Stromal cell of bone marrow (primary cell): ENCODE data around the gene ZDHHC5.
"Not testable (repeated sequence)": the region's sequence is repeated elsewhere in the genome, so short reads cannot be mapped to it uniquely, and the experiment has no call there.

Source experiments
- DNase-seq: peaks from one replicate; pipeline ENCODE4 v3.0.0-alpha.2; 2012; ENCODE audit warnings: low read depth

ZDHHC5 gene

GRCh38 chr11:57667117-57667735 is 688 bp upstream of the ZDHHC5 start:
- DNase-seq = peak; percentile 97

GRCh38 chr11:57668434-57668782 is 494 bp downstream of the ZDHHC5 start:
- no peak for DNase-seq

GRCh38 chr11:57674251-57674650 is 6.3 kb downstream of the ZDHHC5 start:
- DNase-seq = no peak

- no peak for DNase-seq
Measured at GRCh38 chr11:57675176-57675941, 7.4 kb downstream of the ZDHHC5 start.

GRCh38 chr11:57679396-57679795 is 11.5 kb downstream of the ZDHHC5 start:
- DNase-seq = no peak

- DNase-seq = no peak
Measured at GRCh38 chr11:57680552-57680874, 12.6 kb downstream of the ZDHHC5 start.

- no peak for DNase-seq
Measured at GRCh38 chr11:57681168-57681567, 13.3 kb downstream of the ZDHHC5 start.

- not testable (repeated sequence) for DNase-seq
Measured at GRCh38 chr11:57690474-57690873, 22.6 kb downstream of the ZDHHC5 start.

GRCh38 chr11:57698843-57699365 is 31.0 kb downstream of the ZDHHC5 start:
- no peak for DNase-seq

GRCh38 chr11:57699813-57700212 is 31.9 kb downstream of the ZDHHC5 start:
- DNase-seq = no peak

- no peak for DNase-seq
Measured at GRCh38 chr11:57700425-57700824, 32.5 kb downstream of the ZDHHC5 start.

- DNase-seq = peak; percentile 32
Measured at GRCh38 chr11:57703341-57703740, 35.4 kb downstream of the ZDHHC5 start.

GRCh38 chr11:57704932-57705331 is 37.0 kb downstream of the ZDHHC5 start:
- DNase-seq = no peak

- not testable (repeated sequence) for DNase-seq
Measured at GRCh38 chr11:57705432-57705831, 37.5 kb downstream of the ZDHHC5 start.

- no peak for DNase-seq
Measured at GRCh38 chr11:57709802-57710367, 42.0 kb downstream of the ZDHHC5 start.

- peak; percentile 28 for DNase-seq
Measured at GRCh38 chr11:57711414-57712255, 43.7 kb downstream of the ZDHHC5 start, which contains the start of gene MED19. Gene MED19, minus strand, starts transcription at chr11:57712215. Its CDS starts 36 bp downstream, at chr11:57712179.

GRCh38 chr11:57712256-57713150 is 44.6 kb downstream of the ZDHHC5 start, which contains the start of gene TMX2:
Gene TMX2, plus strand, starts transcription at chr11:57712593. Its CDS starts 26 bp downstream, at chr11:57712619.
- DNase-seq = peak; percentile 99

- DNase-seq = no peak
Measured at GRCh38 chr11:57713835-57714234, 45.9 kb downstream of the ZDHHC5 start.

GRCh38 chr11:57716726-57717125 is 48.8 kb downstream of the ZDHHC5 start:
- not testable (repeated sequence) for DNase-seq

- DNase-seq = no peak
Measured at GRCh38 chr11:57727185-57727584, 59.3 kb downstream of the ZDHHC5 start.

GRCh38 chr11:57728829-57729228 is 60.9 kb downstream of the ZDHHC5 start:
- no peak for DNase-seq
